NB4 (cell line): ENCODE data around the gene CTNNA2.

Source experiments
- POLR2A ChIP-seq: IDR thresholded peaks from 2 replicates; pipeline ENCODE4 v1.6.1; 2011; ENCODE audit warnings: mild to moderate bottlenecking; ENCODE audit not compliant: insufficient read length; ENCODE audit errors: extremely low read depth
- TF ChIP-seq, protein P1 (sequence below): IDR thresholded peaks from one replicate; pipeline ENCODE4 v1.5.1; 2012; ENCODE audit warnings: low read depth, low read length

DNA sequence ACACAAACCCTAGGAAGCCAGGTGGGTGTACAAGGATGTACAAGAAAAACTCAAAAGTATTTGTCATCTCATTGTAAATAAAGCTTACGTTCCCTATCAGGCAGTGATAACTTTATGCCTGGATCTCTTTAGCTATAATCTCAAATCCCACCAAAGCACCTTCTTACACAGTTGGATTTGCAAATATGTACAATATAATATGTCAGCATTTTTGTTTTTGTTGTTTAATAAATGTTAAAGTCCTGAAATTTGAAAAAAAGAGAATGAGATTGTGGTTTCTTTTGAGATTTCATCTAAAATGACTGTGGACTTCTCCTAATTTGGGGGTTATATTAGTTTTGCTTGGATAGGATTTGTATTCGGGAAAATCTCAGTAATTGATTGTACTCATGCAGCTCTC lies 709.8 kb downstream of the CTNNA2 start:
- TF ChIP-seq POLR2A, result no peak
- TF ChIP-seq, protein P1, sequence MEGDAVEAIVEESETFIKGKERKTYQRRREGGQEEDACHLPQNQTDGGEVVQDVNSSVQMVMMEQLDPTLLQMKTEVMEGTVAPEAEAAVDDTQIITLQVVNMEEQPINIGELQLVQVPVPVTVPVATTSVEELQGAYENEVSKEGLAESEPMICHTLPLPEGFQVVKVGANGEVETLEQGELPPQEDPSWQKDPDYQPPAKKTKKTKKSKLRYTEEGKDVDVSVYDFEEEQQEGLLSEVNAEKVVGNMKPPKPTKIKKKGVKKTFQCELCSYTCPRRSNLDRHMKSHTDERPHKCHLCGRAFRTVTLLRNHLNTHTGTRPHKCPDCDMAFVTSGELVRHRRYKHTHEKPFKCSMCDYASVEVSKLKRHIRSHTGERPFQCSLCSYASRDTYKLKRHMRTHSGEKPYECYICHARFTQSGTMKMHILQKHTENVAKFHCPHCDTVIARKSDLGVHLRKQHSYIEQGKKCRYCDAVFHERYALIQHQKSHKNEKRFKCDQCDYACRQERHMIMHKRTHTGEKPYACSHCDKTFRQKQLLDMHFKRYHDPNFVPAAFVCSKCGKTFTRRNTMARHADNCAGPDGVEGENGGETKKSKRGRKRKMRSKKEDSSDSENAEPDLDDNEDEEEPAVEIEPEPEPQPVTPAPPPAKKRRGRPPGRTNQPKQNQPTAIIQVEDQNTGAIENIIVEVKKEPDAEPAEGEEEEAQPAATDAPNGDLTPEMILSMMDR, result no peak
